IPS DF 4.7 (cell line): ENCODE measurements around the gene KRTAP9-7.
"Not testable (repeated sequence)": the region's sequence is repeated elsewhere in the genome, so short reads cannot be mapped to it uniquely, and the experiment has no call there.

Experiments
- DNase-seq: peaks from one replicate; pipeline ENCODE4 v3.0.0-alpha.2; 2013; ENCODE audit warnings: low spot score; ENCODE audit errors: extremely low read depth

Gene KRTAP9-7

DNA sequence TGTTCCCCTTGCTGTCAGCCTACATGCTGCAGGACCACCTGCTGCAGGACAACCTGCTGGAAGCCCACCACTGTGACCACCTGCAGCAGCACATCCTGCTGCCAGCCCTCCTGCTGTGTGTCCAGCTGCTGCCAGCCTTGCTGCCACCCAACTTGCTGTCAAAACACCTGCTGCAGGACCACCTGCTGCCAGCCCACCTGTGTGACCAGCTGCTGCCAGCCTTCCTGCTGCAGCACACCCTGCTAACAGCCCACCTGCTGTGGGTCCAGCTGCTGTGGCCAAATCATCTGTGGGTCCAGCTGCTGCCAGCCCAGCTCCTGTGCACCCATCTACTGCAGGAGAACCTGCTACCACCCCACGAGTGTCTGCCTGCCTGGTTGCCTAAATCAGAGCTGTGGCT, 4.2 kb upstream of the KRTAP9-7 start:
- DNase-seq, result not testable (repeated sequence)

DNA sequence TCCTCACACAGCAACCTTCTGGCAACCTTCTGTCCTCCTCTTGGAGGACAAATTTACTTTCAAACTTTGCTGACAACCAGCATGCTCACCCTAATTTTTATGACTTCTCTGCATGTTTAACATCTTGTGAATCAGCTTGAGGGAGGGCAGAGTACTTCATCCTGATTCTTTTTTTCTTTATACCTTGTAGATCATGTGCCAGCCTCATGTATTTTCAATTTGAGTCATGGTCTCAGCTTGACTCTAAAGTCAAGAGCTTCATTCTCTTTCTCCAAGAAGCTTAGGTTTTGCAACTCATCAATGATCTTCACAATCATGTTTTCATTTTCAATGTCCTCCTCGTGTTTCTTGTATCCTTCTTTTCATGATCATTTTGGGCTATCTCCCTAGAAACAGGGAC, 3.6 kb upstream of the KRTAP9-7 start:
- no peak for DNase-seq

DNA sequence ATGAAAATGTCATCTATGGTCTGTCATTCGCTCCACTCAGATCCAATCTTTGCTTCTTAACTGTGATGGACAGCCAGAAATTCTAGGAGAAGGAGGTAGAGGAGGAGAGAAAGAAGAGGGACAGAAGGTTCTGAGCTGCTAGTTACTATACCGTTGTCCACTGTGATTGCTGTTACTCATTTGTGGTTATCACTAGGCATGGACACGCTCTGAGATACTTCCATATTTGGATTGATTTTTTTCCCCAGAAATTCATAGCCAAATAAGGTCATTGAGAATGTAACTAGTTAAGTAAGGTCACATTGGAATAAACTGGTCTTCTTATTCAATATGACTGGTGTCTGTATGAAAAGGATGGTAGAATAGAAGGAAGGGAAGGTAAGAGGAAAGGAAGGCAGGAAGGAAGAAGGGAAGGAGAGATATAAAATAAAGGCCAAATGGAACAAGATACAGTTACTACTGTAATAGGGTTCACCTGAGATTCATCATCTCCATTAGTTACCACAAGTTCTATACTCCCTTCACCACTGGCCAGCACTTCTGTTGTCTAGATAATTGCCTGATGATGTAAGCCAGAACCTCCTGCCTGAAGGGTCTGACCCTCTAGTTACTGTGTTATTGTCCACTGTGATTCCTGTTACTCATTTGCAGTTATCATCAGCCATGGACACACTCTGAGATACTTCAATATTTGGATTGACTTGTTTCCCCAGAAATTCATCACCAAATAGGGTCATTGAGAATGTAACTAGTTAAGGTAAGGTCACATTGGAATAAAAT, 2.9 kb downstream of the KRTAP9-7 start:
- DNase-seq, result no peak

DNA sequence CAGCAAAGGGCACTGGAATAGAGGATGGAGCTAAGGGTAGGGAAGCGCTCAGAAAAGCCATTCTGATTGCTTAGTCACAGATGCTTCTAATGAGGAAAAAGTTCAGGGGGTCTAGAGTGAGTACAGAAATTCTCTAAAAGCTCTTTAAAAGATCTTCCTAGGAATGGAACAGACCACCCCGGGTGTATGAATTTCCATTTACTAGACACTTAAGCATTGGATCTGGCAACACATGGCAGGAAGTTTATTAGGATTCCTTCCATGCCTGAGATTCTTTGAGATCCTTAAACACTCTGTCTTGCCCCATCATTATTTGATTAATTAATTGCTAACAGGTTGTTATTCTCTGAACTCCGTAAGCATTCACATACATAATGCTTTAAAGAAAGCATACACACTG, 8.5 kb downstream of the KRTAP9-7 start:
- DNase-seq, result no peak

DNA sequence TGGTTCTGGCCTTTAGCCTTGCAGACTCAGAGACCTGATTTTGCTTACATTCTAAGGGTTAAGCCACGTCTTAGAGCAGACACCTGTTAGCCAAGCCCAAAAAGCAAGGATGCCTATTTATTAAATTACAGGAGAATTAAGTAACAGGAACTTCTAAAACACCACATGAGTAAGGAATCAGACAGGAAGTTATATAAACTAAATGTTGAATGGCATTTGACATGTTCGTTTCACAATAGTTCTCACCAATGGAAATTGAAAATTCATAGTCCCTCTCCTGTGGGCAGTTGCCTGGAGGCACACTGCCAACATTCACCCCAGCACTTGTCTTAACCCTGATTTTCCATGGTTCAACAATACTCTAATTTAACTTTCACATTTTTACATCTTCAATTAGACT, 9.0 kb downstream of the KRTAP9-7 start:
- no peak for DNase-seq

DNA sequence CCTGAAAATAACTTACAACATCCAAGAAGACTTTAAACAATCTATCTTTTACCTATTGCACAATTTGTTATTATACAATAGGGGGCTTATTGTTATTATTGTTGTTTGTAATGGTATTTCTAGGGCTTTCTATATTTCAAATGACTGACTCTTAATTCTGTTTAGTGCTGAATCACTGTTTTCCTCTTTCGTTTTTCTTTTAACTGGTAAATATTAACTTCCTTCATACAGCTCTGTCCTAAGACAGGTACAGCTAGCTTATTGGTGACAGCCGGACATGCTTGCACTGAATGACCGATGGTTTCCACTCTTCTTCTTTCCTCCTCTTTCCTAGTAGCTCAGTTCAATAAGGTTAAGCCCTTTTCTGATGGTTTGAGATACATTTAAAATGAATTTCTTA, 11.6 kb downstream of the KRTAP9-7 start:
- no peak for DNase-seq

DNA sequence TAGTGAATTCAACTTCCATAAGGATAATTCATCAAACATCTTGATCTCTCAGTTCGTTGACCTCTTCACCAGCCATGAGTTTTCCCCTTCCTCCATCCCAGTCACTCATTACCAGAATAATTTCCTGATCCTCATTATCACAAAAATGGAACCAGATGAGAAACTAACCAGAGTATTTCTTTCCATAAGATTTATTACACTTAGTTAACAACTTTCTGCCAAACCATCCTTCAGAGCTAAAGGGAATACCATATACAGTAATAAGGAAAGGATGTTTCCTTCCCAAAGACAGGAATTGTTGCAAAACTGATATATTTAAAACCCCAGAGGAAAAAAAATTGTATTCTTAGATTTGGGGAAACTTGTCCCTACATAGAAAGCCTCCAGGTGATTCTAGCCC, 18.5 kb downstream of the KRTAP9-7 start:
- DNase-seq, result no peak

DNA sequence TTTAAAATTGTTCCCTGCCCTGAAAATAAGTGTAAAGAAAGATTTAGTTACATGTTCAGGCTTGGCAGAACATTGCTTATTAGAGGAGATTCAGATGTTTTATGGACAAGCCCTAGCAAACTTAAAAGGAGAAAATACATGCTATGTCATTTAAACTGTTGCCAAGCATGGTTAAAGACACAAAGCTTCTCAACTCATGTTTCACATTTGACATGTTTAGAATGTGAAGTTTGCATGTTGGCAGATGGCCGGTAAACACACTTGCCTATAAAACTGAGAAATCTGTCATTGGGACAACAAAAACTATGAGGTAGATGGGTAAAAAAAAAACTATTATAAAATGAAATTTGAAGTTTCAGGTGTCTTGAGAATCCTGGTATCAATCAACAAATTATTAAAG, 21.3 kb downstream of the KRTAP9-7 start:
- DNase-seq, result no peak

DNA sequence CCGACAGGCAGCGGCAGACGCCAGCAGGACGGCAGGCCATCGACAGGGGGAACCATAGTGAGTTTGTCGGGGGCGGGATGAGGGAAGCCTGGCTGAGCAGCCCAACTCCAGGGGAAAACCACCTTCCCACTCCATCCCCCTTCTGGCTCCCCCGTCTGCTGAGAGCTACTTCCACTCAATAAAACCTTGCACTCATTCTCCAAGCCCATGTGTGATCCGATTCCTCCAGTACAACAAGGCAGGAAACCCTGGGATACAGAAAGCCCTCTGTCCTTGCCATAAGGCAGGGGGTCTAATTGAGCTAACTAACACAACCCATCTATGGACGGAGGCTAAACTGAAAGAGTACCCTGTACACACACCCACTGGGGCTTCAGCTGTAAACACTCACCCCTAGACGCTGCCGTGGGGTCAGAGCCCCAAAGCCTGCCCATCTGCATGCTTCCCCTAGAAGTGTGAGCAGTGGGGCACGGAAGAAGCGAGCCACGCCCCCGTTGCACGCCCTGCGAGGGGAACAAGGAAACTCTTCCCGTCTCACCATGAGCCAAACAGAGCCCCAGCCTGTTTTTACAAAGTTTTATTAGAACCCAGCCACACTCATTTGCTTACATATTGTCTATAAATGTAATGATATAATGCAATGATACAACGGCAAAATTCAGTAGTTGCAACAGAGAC, 23.1 kb downstream of the KRTAP9-7 start:
- no peak for DNase-seq

DNA sequence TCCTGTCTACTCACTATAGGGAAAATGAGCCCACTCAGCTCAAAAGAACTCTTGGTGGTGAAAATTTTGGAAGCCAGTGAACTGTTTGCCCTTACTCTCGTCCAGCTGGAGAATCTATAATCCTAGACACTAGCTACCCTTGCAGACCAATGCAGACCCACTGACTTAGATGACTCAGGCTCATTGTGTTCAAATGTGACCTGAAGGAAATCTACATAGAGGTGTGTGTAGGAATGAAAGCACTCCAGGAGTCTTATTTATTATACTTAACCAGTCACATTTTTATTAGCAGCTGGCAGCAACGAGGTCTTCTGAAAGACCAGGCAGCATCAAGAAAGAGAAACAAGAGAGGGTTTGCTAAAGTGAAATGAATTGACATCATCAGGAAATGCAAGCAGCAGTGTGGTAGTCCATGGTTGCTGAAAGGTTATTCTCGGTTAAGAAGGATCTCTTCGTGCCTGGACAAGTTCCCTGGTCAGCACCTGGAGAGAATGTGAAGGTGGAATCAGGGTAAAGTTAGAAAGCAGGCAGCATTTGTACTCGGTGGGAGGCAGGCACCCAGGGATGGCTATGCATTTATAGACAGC, 25.8 kb downstream of the KRTAP9-7 start:
- DNase-seq, result no peak

DNA sequence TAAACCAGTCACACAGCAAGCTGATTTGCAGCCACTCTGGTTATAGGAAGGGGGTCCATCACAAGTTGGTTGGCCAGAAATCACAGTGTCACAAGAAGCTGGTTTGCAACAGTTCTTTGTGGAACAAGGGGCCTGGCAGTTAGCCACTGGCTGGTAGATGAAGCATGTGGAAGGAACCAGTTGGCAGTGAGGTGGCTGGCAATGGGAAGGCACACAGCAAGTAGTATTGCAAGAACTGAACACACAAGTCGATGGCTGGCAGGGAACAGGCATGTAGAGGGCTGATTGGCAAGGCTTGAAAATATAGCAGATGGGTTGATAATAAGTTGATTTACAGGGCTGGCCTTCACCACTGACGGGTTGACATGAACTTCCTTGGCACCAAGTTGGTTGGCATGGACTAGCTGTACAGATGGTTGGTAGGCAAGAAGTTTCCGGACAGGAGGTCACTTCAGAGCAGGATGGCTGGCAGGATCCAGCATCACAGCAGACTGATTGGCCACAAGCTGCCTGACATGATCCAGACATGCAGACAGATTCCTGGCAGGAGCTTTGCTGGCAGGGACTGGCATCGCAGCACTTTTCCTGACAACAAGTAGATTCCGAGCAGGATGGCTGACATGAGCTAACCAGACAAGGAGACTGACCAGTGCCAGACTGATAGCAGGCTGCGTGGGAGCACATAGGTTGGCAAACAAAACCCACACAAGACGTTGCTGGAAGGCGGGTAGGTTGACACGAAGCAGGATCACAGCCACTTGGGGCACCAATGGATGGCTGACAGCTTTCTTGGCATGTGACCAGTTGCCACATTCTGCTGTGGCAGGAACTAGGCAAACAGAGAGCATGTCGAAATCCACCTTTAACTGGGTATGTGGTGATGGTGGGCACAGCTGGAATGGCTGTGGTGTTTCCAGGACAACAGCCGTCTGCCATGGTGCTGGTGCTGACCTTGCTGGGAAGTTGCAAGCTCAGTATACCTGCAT, 26.7 kb downstream of the KRTAP9-7 start, which contains the start of gene KRTAP29-1:
KRTAP29-1 (minus strand) TSS at position 936 of the 986 bp plus-strand sequence; CDS start at position 936, 0 bp downstream.
- DNase-seq, result no peak

DNA sequence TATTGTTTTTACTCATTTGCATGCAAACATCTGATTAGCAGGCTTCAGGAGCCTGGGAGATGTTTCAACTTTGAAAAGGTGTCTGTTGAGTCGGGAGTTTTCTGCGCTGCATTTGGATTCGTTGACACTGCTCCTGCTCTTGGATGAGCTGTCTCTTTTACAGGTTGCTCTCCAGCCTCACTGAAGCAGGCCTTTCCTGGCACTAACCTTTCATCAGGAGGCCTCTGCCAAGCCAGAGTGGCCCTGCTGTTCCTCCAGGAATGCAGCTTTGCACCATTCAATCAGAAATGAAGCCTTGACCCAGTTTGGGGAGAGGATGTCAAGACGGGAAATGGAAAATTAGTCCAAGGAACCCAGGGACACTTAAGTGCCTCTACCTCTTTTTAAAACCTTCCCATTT, 27.5 kb downstream of the KRTAP9-7 start:
- no peak for DNase-seq

DNA sequence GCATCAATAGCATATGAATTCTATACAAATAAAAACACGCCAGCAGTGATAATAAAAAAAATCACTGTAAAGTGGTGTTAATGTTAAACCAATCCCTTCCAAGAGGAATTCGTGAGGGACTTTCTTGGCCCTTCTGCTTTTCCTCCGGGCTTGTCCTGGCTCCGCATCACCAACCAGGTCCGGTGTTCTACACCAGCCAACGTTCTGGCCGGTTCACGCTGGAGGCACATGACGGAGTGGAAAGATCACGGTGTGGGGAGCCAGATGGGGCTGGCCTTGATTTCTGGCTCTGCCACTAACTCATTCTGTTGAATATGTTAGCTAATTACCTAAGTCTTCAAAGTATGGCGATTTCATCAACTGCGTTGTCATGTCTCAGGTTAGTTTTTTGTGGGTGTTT, 28.6 kb downstream of the KRTAP9-7 start:
- DNase-seq, result no peak

DNA sequence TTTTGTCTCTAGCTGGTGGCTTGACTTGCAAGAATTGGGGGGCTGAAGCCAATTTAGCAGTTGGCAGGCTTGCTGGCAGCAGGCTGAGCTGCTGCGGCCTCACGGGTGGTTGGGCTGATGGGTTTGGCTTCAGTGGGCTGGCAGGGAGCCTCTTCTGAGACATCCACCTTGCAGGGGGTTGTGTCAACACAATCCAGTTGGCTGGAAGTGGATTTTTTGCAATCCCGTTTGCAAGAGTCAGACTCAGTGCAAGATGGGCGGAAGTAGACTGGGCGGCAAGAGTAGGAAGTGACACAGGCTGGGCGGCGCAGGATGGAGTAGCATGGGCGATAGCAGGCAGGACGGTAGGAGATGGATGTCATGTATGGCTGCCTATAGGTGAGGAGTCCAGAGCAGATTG, 32.1 kb downstream of the KRTAP9-7 start:
- DNase-seq, result no peak

DNA sequence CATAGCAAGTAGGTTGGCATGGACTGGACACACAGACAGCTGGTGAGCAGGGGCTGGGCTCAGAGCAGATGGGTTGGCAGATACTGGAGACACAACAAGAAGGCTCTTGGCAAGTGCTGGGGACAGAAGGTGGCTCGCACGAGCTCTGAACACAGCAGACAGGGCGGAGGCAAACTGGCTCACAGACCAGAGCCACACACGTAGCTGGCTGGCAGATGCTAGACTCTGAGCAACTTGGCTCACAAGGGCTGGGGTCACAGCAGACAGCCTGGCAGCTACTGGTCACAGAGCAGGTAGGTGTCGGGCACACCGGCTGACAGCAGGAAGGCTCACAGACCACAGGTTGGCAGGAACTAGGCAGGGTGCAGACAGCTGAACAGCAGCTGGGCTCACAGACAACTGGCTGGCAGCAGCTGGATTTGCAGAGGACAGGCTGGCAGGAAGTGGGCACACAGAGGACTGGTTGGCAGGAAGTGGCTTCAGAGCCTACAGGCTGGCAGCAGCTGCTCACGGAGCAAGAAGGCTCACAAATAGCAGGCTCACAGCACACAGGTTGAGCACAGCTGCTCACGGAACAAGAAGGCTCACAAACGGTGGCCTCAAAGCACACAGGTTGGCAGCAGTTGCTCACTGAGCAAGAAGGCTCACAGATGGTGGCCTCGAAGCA, 32.9 kb downstream of the KRTAP9-7 start:
- DNase-seq, result no peak

DNA sequence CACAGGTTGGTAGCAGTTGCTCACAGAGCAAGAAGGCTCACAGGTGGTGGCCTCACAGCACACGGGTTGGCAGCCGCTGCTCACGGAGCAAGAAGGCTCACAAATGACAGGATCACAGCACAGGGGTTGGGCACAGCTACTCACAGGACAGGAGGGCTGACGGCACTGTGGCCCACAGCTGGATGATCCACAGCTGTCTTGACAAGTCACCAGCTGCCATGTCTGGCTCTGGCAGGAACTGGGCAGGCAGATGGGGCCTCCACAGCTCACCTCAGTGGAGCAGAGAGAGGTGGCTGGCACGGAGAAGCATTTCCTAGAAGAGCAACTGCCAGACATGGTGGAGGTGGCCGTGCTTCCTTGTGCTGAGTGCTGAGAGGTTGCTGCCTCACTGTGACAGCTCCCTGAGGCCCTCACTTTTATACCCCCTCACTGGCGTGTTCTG, 33.4 kb downstream of the KRTAP9-7 start, which contains the start of gene KRTAP16-1:
KRTAP16-1 (minus strand) TSS at position 392 of the 442 bp plus-strand sequence; CDS start at position 336, 56 bp downstream.
- no peak for DNase-seq

DNA sequence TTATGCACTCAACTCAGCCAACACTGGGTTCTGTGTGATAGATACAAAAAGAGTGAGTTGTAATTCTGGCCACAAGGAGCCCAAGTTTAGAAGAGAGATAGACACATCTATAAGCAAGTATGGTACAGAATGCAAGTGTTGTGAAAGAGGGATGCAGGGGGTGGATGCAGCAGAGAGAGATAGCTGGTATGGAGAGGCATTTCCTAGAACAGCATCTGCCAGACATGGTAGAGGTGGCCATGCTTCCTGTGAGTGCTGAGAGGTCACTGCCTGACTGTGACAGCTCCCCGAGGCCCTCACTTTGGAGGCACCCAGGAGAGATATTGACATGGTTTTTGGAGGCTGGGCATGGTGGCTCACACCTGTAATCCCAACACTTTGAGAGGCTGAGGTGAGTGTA, 35.6 kb downstream of the KRTAP9-7 start:
- no peak for DNase-seq

DNA sequence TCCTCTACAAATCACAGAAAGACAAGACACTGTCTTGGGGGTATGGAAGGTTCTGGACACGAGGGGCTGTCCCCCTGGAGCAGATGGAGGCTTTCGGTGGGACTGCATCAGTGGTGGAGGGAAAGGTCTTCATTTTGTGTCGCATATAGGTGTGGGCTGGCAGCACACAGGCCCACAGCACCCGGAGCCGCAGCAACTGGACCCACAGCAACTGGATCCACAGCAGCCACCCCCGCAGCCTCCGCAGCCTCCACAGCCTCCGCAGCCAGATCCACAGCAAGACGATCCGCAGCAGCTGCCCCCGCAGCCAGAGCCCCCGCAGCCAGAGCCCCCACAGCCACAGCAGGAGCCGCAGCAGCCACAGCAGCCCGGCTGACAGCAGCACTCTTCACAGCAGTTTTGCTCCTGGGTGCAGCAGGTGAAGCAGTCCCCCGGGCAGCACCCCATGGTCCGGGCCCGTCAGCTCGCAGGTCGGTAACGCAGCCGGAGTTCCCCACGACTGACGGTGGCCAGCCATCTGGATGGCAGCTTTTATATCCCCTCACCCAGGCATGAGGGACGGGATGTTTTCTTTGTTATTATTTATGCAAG, 39.8 kb downstream of the KRTAP9-7 start, which contains the start of gene KRTAP17-1:
KRTAP17-1 (minus strand) TSS at position 507 of the 591 bp plus-strand sequence; CDS start at position 447, 60 bp downstream.
- no peak for DNase-seq

DNA sequence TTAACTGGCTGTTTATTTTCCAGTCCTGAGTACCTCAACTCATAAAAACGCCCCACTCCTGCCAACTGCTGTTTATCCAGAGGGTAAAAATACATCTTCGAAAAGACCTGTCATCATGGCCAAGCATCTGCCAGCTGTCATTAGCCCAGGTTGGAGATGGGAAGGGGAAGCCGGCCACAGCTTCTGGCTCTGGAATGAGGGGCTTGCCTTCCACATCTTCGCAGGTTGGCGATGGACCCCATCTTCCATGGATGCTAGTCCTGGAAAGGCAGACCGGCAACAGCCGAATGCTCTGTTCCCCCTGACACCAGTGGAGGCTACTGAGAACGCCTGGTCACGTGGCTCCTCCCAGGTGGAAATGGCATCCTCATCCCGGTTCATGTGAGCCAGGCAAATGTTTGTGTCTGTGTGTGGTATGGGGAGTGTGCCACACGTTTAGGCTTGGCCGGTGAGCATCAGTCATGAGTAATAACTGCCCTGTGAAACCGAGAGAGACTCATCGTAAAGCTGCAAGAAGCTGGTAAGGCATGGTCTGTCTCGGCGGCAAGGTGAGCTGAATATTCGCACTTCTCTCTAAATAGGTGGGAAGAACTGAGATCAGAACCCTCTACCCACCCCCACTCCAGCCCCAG, 40.4 kb downstream of the KRTAP9-7 start:
- DNase-seq, result no peak

DNA sequence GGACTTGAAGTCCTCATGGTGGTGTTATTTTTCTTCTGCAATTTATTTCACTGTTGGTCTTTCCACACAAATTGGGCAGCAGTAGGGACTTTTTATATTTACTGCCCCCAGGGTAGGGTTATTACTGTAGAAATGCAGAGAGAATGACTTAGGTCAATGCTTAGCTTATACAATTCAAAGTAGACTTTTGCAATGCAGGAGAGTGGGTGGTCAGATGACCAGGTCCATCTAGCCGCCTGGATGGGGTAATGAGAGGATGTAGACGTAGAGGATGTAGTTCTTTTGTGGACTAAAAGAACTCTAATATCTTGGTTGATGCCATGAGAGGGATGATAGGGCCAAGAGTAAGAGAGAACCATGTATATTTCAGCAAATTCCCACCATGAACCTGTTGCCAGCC, 42.7 kb downstream of the KRTAP9-7 start:
- no peak for DNase-seq
